ENCODE data around the gene KCNK1.
"Not testable (repeated sequence)": the region's sequence is repeated elsewhere in the genome, so short reads cannot be mapped to it uniquely, and the experiment has no call there.

Gene KCNK1

DNA sequence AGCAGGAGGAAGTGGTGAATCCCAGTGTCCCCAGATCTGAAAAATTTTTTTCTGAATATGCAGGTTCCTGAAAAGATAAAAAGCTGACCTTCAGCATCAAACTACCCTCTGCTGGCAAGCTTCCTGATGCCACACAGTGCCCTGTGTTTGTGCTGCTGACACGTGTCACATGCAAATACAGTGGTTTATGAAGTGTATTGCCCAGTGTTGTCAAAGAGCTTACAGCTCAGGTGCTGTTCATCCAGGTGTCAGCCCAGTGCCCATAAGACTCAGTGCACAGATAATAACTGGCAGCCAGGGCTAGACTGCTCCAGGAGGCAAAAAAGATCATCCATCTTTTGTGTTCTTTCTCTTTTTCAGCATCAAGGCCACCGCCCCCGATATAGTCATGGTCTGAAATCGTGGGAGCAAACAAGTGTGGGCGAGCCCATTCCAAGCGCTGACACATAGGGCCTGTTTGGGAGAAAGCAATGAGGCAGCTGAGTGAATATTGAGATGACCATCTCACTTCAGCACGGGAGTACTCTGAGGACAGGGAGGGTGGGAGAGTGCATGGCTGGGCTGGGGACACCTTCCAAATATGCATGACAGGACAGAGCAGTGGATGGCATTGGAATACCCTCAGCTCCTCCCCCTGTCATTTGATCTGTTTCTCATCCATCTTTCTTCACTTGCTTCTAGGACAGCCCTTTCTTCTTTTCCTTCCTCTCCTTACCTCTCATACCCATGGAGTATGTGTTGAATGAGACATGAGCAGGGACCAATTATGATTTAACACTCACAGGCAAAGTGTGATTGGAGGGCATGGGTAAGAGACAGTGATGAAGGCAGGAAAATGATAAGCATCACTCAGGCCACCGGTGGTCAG is 6.4 kb upstream of the KCNK1 start:
- no peak for DNase-seq (ENCODE audit: low spot score)

GRCh38 chr1:233608988-233609387 is 4.9 kb upstream of the KCNK1 start:
- no peak for DNase-seq (ENCODE audit: low spot score)

- DNase-seq (ENCODE audit: low spot score): no peak
These were observed 4.0 kb upstream of the KCNK1 start for GRCh38 chr1:233609926-233610325.

- DNase-seq (ENCODE audit: low spot score): no peak
These were observed 3.3 kb upstream of the KCNK1 start for GRCh38 chr1:233610628-233611027.

- not testable (repeated sequence) for DNase-seq (ENCODE audit: low spot score)
These were observed 2.5 kb upstream of the KCNK1 start for GRCh38 chr1:233611363-233611762.

DNA sequence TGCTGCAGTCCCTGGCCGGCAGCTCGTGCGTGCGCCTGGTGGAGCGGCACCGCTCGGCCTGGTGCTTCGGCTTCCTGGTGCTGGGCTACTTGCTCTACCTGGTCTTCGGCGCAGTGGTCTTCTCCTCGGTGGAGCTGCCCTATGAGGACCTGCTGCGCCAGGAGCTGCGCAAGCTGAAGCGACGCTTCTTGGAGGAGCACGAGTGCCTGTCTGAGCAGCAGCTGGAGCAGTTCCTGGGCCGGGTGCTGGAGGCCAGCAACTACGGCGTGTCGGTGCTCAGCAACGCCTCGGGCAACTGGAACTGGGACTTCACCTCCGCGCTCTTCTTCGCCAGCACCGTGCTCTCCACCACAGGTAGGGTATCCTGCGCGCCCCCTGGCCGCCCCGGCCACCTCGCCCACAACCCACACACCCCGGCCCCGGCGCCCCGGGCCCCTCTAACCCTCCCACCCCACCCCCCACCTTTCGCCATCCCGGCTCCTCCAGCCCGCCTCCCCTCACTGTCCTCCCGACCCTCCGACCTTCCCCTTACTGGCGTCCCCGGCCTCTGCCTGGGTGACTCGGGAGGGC is 352 bp downstream of the KCNK1 start:
- DNase-seq (ENCODE audit: low spot score): no peak

DNA sequence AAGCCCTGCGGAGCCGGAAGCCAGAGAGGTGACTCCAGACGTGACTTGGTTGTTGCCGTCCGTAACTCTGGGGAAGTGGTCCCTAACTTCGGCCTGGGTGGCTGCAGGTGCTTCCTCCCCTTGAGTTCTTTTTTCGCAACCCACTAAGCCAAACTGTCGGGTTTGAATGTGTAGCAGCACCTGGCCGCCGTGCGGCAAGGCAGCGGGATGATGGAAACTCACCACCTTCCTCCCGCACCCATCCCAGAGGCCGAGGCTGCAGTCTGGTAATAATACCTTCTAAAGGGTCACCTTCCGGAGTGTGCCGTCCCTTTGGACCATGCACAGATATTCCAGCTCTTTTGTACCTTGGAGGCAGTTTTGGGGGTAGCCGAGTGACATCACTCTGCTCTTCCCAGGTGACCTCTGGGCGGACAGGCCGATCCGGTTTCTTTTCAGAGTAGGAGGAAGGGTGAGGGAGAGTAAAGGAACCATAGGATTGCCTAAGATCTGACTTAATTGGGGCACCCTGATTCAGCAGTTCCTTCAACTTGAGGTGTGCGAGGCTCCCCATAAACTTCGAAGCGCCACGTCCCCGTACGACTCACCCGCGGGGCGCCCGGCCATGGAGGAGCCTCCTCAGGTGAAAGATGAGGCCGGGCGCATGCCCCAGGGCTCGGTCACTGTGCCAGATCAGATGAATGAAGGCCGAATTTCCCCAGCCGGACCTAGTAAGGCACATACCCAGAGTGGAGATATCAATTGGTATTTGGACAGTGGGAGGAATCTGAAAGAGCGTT is 1.0 kb downstream of the KCNK1 start:
- DNase-seq (ENCODE audit: low spot score): no peak

DNA sequence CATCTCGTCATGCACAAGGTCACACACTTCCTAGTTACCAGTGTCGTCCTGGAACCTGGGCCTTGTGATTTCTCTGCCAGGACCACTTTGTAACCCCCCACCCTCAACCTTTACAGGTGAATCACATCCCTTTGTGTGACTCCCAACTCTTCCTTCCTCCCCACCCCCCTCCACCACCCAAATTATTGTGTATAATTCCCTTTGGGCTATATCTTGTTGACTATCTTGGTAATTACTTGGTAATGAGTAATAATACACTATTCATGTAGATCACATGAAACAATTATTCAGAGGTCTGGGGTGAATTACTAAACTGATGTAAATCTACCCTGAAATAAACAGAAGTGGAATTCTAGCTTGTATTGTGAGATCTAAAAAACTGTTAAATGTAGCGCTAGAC is 1.7 kb downstream of the KCNK1 start:
- no peak for DNase-seq (ENCODE audit: low spot score)

- DNase-seq (ENCODE audit: low spot score): no peak
These were observed 3.1 kb downstream of the KCNK1 start for GRCh38 chr1:233617025-233617424.

GRCh38 chr1:233619414-233619813 is 5.5 kb downstream of the KCNK1 start:
- not testable (repeated sequence) for DNase-seq (ENCODE audit: low spot score)

DNA sequence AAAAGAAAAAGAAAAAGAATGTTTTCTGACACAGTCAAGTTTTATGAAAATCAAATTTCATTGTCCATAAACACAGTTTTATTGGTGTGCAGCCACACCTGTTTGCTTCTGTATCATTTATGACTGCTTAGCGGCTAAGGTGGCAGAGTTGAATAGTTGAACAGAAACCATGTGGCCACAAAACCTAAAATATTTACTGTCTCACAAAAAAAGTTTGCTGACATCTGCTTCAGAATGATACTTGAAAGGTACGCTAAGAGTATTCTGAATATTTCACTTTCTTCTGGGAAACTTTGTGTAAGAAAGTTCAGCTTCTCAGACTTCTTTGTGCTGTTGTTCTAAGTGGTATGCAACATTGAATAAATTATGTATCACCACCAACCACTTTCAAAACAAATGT is 6.2 kb downstream of the KCNK1 start:
- no peak for DNase-seq (ENCODE audit: low spot score)

- DNase-seq (ENCODE audit: low spot score): no peak
These were observed 8.0 kb downstream of the KCNK1 start for GRCh38 chr1:233621923-233622322.

DNA sequence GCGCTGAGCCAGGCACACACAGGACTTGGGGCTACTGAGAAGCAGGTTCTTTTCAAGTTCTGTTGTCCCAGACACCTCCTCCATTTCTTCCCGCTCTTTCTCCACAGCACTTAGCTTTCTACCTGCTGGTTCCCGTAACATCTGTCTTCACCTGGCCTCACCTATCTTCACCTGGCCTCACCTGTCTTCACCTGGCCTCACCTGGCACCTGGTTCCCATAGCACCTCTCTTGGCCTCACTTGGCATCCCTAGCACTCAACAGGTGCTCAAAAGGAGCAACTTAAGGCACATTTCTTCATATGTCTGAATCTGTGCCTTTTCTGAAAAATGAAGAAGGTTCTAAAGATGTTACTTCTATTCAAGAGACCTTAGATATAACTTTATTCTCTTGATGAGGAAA is 10.4 kb downstream of the KCNK1 start:
- DNase-seq (ENCODE audit: low spot score): no peak

- DNase-seq (ENCODE audit: low spot score): no peak
These were observed 11.2 kb downstream of the KCNK1 start for GRCh38 chr1:233625087-233625486.

GRCh38 chr1:233625510-233625981 is 11.6 kb downstream of the KCNK1 start:
- no peak for DNase-seq (ENCODE audit: low spot score)

GRCh38 chr1:233627376-233627775 is 13.5 kb downstream of the KCNK1 start:
- DNase-seq (ENCODE audit: low spot score): no peak

DNA sequence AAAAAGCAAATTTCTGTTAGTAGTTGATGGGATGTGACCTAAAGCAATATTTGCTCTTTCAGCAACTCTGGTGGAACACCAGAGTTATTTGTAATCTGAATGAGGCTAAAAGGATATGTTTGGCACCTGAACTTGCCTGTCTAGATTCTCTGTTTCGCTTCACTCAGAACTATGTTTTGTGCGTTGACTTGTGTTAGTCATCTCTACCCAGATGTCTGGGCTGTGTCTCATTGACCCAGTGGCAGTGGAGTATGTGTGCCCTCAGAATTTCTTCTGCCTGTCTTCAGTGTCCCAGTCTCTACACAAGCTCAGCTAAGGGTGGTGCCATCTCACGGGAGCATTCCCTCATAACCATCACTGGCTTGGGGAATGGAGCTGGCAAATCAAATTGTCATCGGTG is 13.9 kb downstream of the KCNK1 start:
- no peak for DNase-seq (ENCODE audit: low spot score)

DNA sequence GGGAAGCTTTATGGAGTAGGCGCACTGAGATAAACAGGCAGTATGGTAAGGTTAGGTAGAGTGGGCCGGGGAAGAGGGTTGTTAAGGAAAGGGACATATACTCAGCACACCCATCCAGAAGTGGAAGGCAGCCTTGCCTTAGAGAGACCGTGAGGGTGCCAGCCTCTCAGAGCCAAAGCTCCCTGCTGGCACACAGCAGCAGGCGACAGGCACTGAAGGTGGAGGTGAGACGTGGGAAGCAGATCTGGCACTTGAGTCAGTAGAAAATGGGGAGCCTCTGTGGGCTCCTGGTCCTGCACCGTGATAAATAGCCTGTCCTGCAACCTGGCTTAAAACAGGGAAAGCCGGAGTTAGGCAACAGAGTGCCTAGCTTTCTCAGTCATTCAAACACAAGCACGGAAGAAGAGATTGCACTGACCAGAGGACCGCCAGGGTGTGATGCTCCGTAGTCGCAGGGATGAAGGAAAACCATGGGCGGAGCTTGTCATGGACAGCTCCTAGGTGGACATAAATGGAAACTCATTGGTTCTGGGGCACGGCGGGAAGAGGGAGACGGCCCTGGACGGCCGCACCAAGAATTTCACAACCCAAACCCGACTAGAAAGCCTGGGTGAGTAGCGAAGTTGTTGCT is 15.5 kb downstream of the KCNK1 start:
- no peak for DNase-seq (ENCODE audit: low spot score)

- DNase-seq (ENCODE audit: low spot score): no peak
These were observed 18.0 kb downstream of the KCNK1 start for GRCh38 chr1:233631810-233632405.

DNA sequence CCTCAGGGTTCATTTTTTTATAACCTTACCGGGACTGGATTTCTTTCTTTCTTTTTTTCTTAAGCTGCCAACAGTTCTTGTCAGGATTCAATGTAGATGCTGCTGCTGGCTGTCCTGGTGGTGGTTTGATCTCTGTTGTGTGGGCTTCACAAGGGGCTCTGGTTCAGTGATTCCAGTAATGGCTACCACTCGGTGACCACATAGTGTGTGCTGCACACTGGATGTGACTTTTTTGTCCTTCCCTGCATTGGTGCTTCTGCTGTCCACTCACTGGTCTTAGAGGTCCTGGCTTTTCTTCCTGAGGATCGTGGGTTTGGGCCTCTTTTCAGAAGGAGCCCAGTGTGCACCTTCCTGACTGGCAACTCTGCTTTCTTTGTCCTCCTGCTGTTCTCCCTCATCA is 18.5 kb downstream of the KCNK1 start:
- no peak for DNase-seq (ENCODE audit: low spot score)

DNA sequence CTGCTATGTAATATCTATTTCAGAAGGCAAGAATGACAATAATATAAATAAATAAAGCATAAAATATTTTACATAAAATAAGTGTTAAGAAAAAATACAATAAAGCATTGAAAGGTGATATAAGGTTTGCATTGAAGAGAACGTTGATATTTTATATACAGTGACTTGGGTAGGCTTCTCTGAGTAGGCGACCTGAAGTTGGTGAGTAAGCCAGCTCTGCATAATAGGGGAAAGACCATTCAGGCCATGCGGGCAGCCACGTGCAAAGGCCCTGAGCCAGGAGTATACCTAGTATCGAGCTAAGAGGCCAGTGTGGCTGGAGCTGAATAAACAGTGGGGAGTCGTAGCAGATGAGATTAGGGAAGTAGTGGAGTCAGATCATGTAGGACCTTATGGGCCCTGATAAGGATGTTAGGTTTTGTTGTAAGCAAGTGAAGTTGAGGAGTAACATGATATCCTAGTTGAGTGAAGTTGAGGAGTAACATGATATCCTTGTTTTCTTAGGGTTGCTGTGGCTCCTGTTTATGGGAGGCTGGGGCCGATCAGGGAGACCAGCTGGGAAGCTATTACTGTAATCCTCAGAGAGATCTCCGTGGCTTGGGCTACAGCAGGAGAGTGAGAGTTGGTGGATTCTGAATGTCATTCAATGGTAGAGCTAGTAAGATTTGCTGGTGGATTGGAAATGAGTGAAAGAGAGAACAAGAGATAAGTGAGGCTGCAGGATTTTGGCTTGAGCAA is 22.0 kb downstream of the KCNK1 start:
- no peak for DNase-seq (ENCODE audit: low spot score)

All from germinal center (tissue), 1 donor.